Erythroblast (primary cell): ENCODE results near the gene KCNJ15.
"Not testable (repeated sequence)": the region's sequence is repeated elsewhere in the genome, so short reads cannot be mapped to it uniquely, and the experiment has no call there.

ENCODE experiments used
- DNase-seq, 2 experiments: peaks; one replicate each; lab custom pipeline; 2025; lab: John Stamatoyannopoulos, UW
- GATA1 ChIP-seq: IDR thresholded peaks from 2 replicates; pipeline ENCODE4 v1.6.1; 2011; ENCODE audit warnings: low read depth, mild to moderate bottlenecking, control low read depth, low read length, moderate library complexity
- POLR2A ChIP-seq: IDR thresholded peaks from 2 replicates; pipeline ENCODE4 v1.6.1; 2011; ENCODE audit warnings: mild to moderate bottlenecking, low read length

KCNJ15 gene

GRCh38 chr21:38256599-38257302 is at the start of gene KCNJ15:
Gene KCNJ15 (plus strand): TSS chr21:38256991. CDS start chr21:38299262, 42,271 bp downstream.
- TF ChIP-seq POLR2A (no peak), GATA1 (no peak)
- no peak for DNase-seq

GRCh38 chr21:38208118-38208517 is 48.7 kb upstream of the KCNJ15 start:
- TF ChIP-seq GATA1 (no peak), POLR2A (no peak)
- no peak for DNase-seq

- no peak for DNase-seq
- no peak for TF ChIP-seq GATA1
- no peak for TF ChIP-seq POLR2A
These were observed 45.5 kb upstream of the KCNJ15 start for GRCh38 chr21:38211321-38211720.

GRCh38 chr21:38212706-38213105 is 44.1 kb upstream of the KCNJ15 start:
- TF ChIP-seq POLR2A (no peak), GATA1 (no peak)

GRCh38 chr21:38219049-38219628 is 37.7 kb upstream of the KCNJ15 start:
- DNase-seq: peak; percentile 69 to 78
- TF ChIP-seq GATA1: no peak
- no peak for TF ChIP-seq POLR2A

More at GRCh38 chr21:38212706-38213105, 44.1 kb upstream of the KCNJ15 start:
- no peak for DNase-seq

- DNase-seq: peak; percentile 23 to 60
- TF ChIP-seq POLR2A: no peak
- no peak for TF ChIP-seq GATA1
These were observed 36.5 kb upstream of the KCNJ15 start for GRCh38 chr21:38220270-38220737.

GRCh38 chr21:38221594-38221993 is 35.2 kb upstream of the KCNJ15 start:
- no peak for DNase-seq
- TF ChIP-seq GATA1 (no peak), POLR2A (no peak)

- peak; percentile 65 to 67 for DNase-seq
- no peak for TF ChIP-seq POLR2A
- TF ChIP-seq GATA1: no peak
These were observed 32.8 kb upstream of the KCNJ15 start for GRCh38 chr21:38223893-38224540.

- no peak for DNase-seq
- TF ChIP-seq GATA1 (no peak), POLR2A (no peak)
These were observed 29.4 kb upstream of the KCNJ15 start for GRCh38 chr21:38227401-38227800.

- no peak for DNase-seq
- TF ChIP-seq POLR2A: no peak
These were observed 28.7 kb upstream of the KCNJ15 start for GRCh38 chr21:38228115-38228514.

- no peak for DNase-seq
- no peak for TF ChIP-seq GATA1
- TF ChIP-seq POLR2A: no peak
These were observed 28.3 kb upstream of the KCNJ15 start for GRCh38 chr21:38228537-38228936.

- peak; percentile 13 to 23 for DNase-seq
- no peak for TF ChIP-seq GATA1
- TF ChIP-seq POLR2A: no peak
These were observed 27.4 kb upstream of the KCNJ15 start for GRCh38 chr21:38229260-38229877.

- TF ChIP-seq POLR2A (no peak), GATA1 (no peak)
- no peak for DNase-seq
These were observed 22.2 kb upstream of the KCNJ15 start for GRCh38 chr21:38234395-38235142.

- not testable (repeated sequence) for DNase-seq
These were observed 21.5 kb upstream of the KCNJ15 start for GRCh38 chr21:38235251-38235650.
